HEK293 (cell line): Measurements from ENCODE around the gene EXOC2.

ENCODE experiments used
- CTCF ChIA-PET: fragments of 350-600 bp; formaldehyde crosslinking; extraction: SDS; loops from one replicate; lab custom pipeline; 2021; ENCODE audit warnings: antibody characterized with exemption; lab: Yijun Ruan, JAX
- POLR2A ChIA-PET: fragments of 300-600 bp; formaldehyde crosslinking; extraction: SDS; loops from one replicate; lab custom pipeline; 2020; ENCODE audit warnings: antibody characterized with exemption, inconsistent platforms; lab: Yijun Ruan, JAX
- H3K27ac ChIP-seq: fragments of 200-500 bp; sonication (Bioruptor generic); 2 replicates; pipeline ENCODE4 v1.5.1; 2014; ENCODE audit warnings: low read depth, low read length, control low read depth, inconsistent platforms; ENCODE audit errors: extremely low read depth
- H3K36me3 ChIP-seq, 2 experiments: fragments of 200-500 bp in 1 of 2; sonication (Bioruptor generic) in 1 of 2; 1 replicate in 1 of 2; 2 replicates in 1 of 2; pipeline ENCODE4 v1.5.1; 2014 to 2017; ENCODE audit warnings: inconsistent platforms in 2 of 2, low read length in 2 of 2; ENCODE audit not compliant: control insufficient read depth in 2 of 2, insufficient read depth in 1 of 2
- H3K4me1 ChIP-seq: fragments of 200-500 bp; sonication (Bioruptor generic); 2 replicates; pipeline ENCODE4 v1.5.1; 2014; ENCODE audit warnings: mild to moderate bottlenecking, low read length, inconsistent platforms; ENCODE audit not compliant: control insufficient read depth, insufficient read depth
- H3K4me3 ChIP-seq: 2 replicates; pipeline ENCODE4 v1.5.1; 2011; ENCODE audit warnings: low read depth, mild to moderate bottlenecking, control low read depth, low read length, moderate library complexity
- H3K9me3 ChIP-seq: fragments of 200-500 bp; sonication (Bioruptor generic); 2 replicates; pipeline ENCODE4 v1.5.1; 2014; ENCODE audit warnings: low read depth, low read length, inconsistent platforms; ENCODE audit not compliant: control insufficient read depth, insufficient read depth
- BCL11A ChIP-seq: fragments of 450-650 bp; formaldehyde crosslinking; IDR thresholded peaks from 2 replicates; pipeline ENCODE4 v1.5.1; 2016; ENCODE audit warnings: low read depth, missing biosample characterization, missing genetic modification characterization
- PRDM2 ChIP-seq: fragments of 450-650 bp; formaldehyde crosslinking; IDR thresholded peaks from 2 replicates; pipeline ENCODE4 v1.5.1; 2016; ENCODE audit warnings: missing biosample characterization, missing genetic modification characterization, borderline replicate concordance
- ZBTB17 ChIP-seq: fragments of 450-650 bp; formaldehyde crosslinking; IDR thresholded peaks from 2 replicates; pipeline ENCODE4 v1.5.1; 2016; ENCODE audit warnings: missing biosample characterization, missing genetic modification characterization
- ZBTB48 ChIP-seq: fragments of 450-650 bp; formaldehyde crosslinking; IDR thresholded peaks from 2 replicates; pipeline ENCODE4 v1.5.1; 2016; ENCODE audit warnings: missing biosample characterization, missing genetic modification characterization
- ZEB2 ChIP-seq: fragments of 450-650 bp; formaldehyde crosslinking; IDR thresholded peaks from 2 replicates; pipeline ENCODE4 v1.5.1; 2016; ENCODE audit warnings: missing biosample characterization, missing genetic modification characterization
- ZFP3 ChIP-seq: fragments of 450-650 bp; formaldehyde crosslinking; IDR thresholded peaks from 2 replicates; pipeline ENCODE4 v1.5.1; 2016; ENCODE audit warnings: low read depth, missing biosample characterization, missing genetic modification characterization
- ZFP69B ChIP-seq: fragments of 450-650 bp; formaldehyde crosslinking; IDR thresholded peaks from 2 replicates; pipeline ENCODE4 v1.5.1; 2016; ENCODE audit warnings: missing biosample characterization, missing genetic modification characterization
- ZNF133 ChIP-seq: fragments of 450-650 bp; formaldehyde crosslinking; IDR thresholded peaks from 2 replicates; pipeline ENCODE4 v1.5.1; 2016; ENCODE audit warnings: missing biosample characterization, missing genetic modification characterization
- ZNF148 ChIP-seq: fragments of 450-650 bp; formaldehyde crosslinking; IDR thresholded peaks from 2 replicates; pipeline ENCODE4 v1.5.0; 2017; ENCODE audit warnings: missing biosample characterization, missing genetic modification characterization, borderline replicate concordance
- ZNF155 ChIP-seq: fragments of 450-650 bp; formaldehyde crosslinking; IDR thresholded peaks from 2 replicates; pipeline ENCODE4 v1.5.1; 2016; ENCODE audit warnings: missing biosample characterization, missing genetic modification characterization
- ZNF223 ChIP-seq: fragments of 450-650 bp; formaldehyde crosslinking; IDR thresholded peaks from 2 replicates; pipeline ENCODE4 v1.5.1; 2016; ENCODE audit warnings: missing biosample characterization, missing genetic modification characterization
- ZNF24 ChIP-seq: fragments of 450-650 bp; formaldehyde crosslinking; IDR thresholded peaks from 2 replicates; pipeline ENCODE4 v1.5.1; 2016; ENCODE audit warnings: missing biosample characterization, missing genetic modification characterization
- ZNF571 ChIP-seq: fragments of 450-650 bp; formaldehyde crosslinking; IDR thresholded peaks from 2 replicates; pipeline ENCODE4 v1.5.0; 2017; ENCODE audit warnings: missing biosample characterization, missing genetic modification characterization
- ZNF639 ChIP-seq: fragments of 450-650 bp; formaldehyde crosslinking; IDR thresholded peaks from 2 replicates; pipeline ENCODE4 v1.5.1; 2016; ENCODE audit warnings: missing biosample characterization, missing genetic modification characterization
- ZNF768 ChIP-seq: fragments of 450-650 bp; formaldehyde crosslinking; IDR thresholded peaks from 2 replicates; pipeline ENCODE4 v1.5.1; 2018; ENCODE audit warnings: missing biosample characterization, mild to moderate bottlenecking, missing genetic modification characterization
- ZNF776 ChIP-seq: fragments of 450-650 bp; formaldehyde crosslinking; IDR thresholded peaks from 2 replicates; pipeline ENCODE4 v1.5.0; 2017; ENCODE audit warnings: missing biosample characterization, missing genetic modification characterization, borderline replicate concordance
- ZNF843 ChIP-seq: fragments of 450-650 bp; formaldehyde crosslinking; IDR thresholded peaks from 2 replicates; pipeline ENCODE4 v1.5.1; 2016; ENCODE audit warnings: missing biosample characterization, missing genetic modification characterization

Gene EXOC2

GRCh38 chr6:642805-643204 lies 50.1 kb downstream of the EXOC2 start (continued):
- TF ChIP-seq ZFP3 (tag by site-specific recombination): no peak
- no peak for TF ChIP-seq BCL11A (tag by site-specific recombination)
- no peak for TF ChIP-seq ZBTB48 (tag by site-specific recombination)
- no peak for TF ChIP-seq ZNF148 (tag by site-specific recombination)
- TF ChIP-seq ZNF155: no peak
- TF ChIP-seq, all 188 proteins: peak for 0

- Histone ChIP-seq H3K36me3 (peaks cover 0 to under 1% of the 10 kb centered on the region in 2 experiments; a peak in 2 of 3 replicates), H3K4me1 (no peaks in the 10 kb centered on the region), H3K9me3 (no peaks in the 10 kb centered on the region), H3K4me3 (no peak overlapping the region), H3K27ac (no peak overlapping the region)
- ChIA-PET POLR2A (no interaction called here), CTCF (interaction anchor here (0.6 to 0.9 kb wide), 5 partner anchors 12 to 80 kb away, joined by 3 to 5 read pairs (median 3); no protein-coding TSS in a partner anchor)
- TF ChIP-seq ZEB2 (tag by site-specific recombination) (no peak), ZNF133 (tag by site-specific recombination) (peak; percentile 98)
Measured at GRCh38 chr6:641225-641985, 51.5 kb downstream of the EXOC2 start.

- POLR2A ChIA-PET: no interaction called here
- Histone ChIP-seq H3K9me3 (no peaks in the 10 kb centered on the region), H3K27ac (no peak overlapping the region), H3K4me1 (no peaks in the 10 kb centered on the region)
- TF ChIP-seq PRDM2 (tag by site-specific recombination): no peak
- no peak for TF ChIP-seq ZNF843 (tag by site-specific recombination)
- TF ChIP-seq ZBTB17 (tag by site-specific recombination): no peak
- no peak for TF ChIP-seq ZNF223 (tag by site-specific recombination)
- no peak for TF ChIP-seq ZFP69B
- TF ChIP-seq ZNF24 (tag by site-specific recombination): no peak
- TF ChIP-seq ZNF571 (tag by site-specific recombination): no peak
- no peak for TF ChIP-seq ZNF776 (tag by site-specific recombination)
- no peak for TF ChIP-seq ZNF768 (tag by site-specific recombination)
- no peak for TF ChIP-seq ZNF148 (tag by site-specific recombination)
- no peak for TF ChIP-seq ZNF639 (tag by site-specific recombination)
- TF ChIP-seq, all 188 proteins: peak for 0
- peaks cover 4 to 13% of the 10 kb centered on the region in 2 experiments for H3K36me3 ChIP-seq
- no peak overlapping the region for H3K4me3 ChIP-seq
- CTCF ChIA-PET: interaction anchor here (0.5 to 0.7 kb wide), 4 partner anchors 33 to 77 kb away, joined by 3 to 5 read pairs (median 3); no protein-coding TSS in a partner anchor
Measured at GRCh38 chr6:636488-636887, 56.5 kb downstream of the EXOC2 start.
